Fibroblast of pulmonary artery (primary cell): ENCODE data around the gene CACNA1C.
"Not testable (repeated sequence)": the region's sequence is repeated elsewhere in the genome, so short reads cannot be mapped to it uniquely, and the experiment has no call there.

Experiments
- DNase-seq: peaks from one replicate; pipeline ENCODE4 v3.0.0-alpha.2; 2010; ENCODE audit warnings: low read depth
- H3K4me3 ChIP-seq: replicated peaks from 2 replicates; pipeline ENCODE4 v1.5.1; 2011; ENCODE audit warnings: low read depth, mild to moderate bottlenecking, control low read depth, low read length, moderate library complexity
- TF ChIP-seq, protein P1 (sequence below): IDR thresholded peaks from 2 replicates; pipeline ENCODE4 v1.5.1; 2011; ENCODE audit warnings: mild to moderate bottlenecking, control low read depth, low read length, inconsistent platforms; ENCODE audit errors: missing control alignments

CACNA1C gene

DNA sequence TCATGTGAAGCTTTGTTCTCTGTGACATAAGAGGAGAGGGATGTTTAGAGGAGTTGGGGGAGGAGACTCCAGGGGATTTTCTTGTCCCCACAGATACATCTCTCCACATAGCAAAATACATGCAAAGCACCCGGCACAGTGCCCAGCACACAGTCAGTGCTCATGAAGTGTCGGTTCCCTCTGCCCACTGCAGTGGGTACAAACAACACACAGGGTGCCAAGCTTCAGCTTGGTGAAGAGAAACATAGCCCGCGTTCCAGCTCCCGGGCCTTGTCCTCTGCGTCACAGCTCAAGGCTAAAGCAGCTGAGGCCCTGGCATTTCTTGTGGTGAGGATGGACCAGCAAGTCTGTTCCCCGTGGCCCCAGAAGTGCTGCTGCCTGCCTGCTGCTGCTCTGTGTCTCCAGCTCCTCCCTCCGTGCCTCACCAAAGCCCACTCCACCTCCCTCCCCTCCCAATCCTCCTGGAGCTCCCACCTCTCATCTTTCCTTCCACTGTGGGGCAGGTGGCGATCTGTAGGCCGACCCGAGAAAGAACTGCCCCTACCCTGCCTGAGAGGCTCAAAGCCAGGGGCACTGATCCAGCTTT is 685.0 kb downstream of the CACNA1C start:
- no peak for DNase-seq
- no peak overlapping the region for H3K4me3 ChIP-seq
- TF ChIP-seq, protein P1, sequence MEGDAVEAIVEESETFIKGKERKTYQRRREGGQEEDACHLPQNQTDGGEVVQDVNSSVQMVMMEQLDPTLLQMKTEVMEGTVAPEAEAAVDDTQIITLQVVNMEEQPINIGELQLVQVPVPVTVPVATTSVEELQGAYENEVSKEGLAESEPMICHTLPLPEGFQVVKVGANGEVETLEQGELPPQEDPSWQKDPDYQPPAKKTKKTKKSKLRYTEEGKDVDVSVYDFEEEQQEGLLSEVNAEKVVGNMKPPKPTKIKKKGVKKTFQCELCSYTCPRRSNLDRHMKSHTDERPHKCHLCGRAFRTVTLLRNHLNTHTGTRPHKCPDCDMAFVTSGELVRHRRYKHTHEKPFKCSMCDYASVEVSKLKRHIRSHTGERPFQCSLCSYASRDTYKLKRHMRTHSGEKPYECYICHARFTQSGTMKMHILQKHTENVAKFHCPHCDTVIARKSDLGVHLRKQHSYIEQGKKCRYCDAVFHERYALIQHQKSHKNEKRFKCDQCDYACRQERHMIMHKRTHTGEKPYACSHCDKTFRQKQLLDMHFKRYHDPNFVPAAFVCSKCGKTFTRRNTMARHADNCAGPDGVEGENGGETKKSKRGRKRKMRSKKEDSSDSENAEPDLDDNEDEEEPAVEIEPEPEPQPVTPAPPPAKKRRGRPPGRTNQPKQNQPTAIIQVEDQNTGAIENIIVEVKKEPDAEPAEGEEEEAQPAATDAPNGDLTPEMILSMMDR, result no peak

DNA sequence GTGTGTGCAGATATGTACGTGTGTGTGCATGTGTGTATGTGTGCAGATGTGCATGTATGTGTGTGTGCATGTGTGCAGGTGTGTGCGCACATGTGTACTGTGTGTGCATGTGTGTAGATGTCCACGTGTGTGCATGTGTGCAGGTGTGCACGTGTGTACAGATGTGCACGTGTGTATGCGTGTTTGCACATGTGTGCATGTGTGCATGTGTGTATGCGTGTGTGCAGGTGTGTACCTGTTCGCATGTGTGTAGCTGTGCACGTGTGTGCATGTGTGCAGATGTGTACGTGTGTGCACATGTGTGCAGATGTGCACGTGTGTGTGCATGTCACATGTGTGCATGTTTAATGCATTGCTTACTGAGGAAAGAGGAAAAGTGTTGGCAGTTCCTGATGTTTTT is 686.3 kb downstream of the CACNA1C start:
- TF ChIP-seq, protein P1, result no peak
- DNase-seq, result no peak
- H3K4me3 ChIP-seq, result no peak overlapping the region

GRCh38 chr12:2739832-2740641 is 687.2 kb downstream of the CACNA1C start:
- no peak overlapping the region for H3K4me3 ChIP-seq
- TF ChIP-seq, protein P1, result peak; percentile 60
- DNase-seq, result peak; percentile 61

DNA sequence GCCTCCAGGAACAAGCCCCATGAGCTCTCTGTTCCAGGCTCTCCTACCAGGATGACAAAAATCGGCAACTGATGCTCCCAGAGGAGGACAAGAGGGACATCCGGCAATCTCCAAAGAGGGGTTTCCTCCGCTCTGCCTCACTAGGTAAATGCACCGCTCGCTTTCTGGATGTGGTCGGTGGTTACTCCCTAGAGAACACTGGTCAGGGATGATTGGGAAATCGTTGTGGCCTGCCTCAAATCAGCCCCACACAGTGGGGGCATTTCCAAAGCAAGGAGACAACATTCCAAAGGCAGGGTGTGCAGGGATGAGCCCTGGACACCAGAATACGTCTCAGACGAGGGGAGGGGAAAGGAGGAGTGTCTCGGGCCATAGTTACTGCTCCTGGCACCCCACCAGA is 689.2 kb downstream of the CACNA1C start:
- not testable (repeated sequence) for H3K4me3 ChIP-seq, DNase-seq

DNA sequence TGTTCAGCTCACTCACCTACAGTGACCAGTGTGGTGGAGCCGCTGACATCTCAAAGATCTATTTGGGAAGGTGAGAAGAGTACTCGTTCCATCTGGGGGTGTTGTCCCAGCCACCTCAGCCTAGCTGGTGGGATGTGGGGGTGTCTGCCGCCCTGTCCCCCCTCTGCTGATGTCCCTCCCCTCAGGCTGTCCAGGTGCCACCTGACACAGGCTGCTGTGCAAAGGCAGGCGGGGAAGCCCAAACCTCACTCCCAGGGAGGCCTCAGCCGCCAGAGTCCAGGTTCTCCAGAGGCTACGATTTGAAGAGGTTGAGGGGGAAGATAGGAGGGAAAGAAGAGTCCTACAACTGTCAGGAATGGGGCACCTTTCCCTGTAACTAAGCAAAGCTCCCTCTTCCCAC is 690.7 kb downstream of the CACNA1C start:
- H3K4me3 ChIP-seq, result no peak overlapping the region
- TF ChIP-seq, protein P1, result no peak
- DNase-seq, result no peak

- no peak overlapping the region for H3K4me3 ChIP-seq
- TF ChIP-seq, protein P1, result no peak
- no peak for DNase-seq
Observed at GRCh38 chr12:2745655-2746054, 692.9 kb downstream of the CACNA1C start.
